Stomach (tissue), 9 donors: Measurements from ENCODE around the gene CHIC2. TPM values are rescaled to one million over a fixed set of nuclear protein-coding genes. Genes with fewer than 3 reads are reported as not detected.

Source experiments
- DNase-seq, 2 donors: peaks; one replicate each; pipeline versions ENCODE4 v3.0.0 to v3.0.0-alpha.2; 2013 to 2019
- H3K27ac ChIP-seq, 5 donors: fragments of 200-600 bp in 4 of 5; sonication (generic) in 4 of 5; one replicate each; pipeline ENCODE4 v1.5.1; 2013 to 2019; ENCODE audit warnings: mild to moderate bottlenecking in 1 of 5, moderate library complexity in 1 of 5
- H3K27me3 ChIP-seq, 3 donors: fragments of 200-600 bp; sonication (generic); one replicate each; pipeline ENCODE4 v1.5.1; 2017 to 2019; ENCODE audit warnings: mixed run types in 1 of 3
- H3K36me3 ChIP-seq, 4 donors: fragments of 200-600 bp; sonication (generic); 1 replicate in 3 of 4; 2 replicates in 1 of 4; pipeline ENCODE4 v1.5.1; 2016 to 2019
- H3K4me1 ChIP-seq, 4 donors: fragments of 200-600 bp; sonication (generic); one replicate each; pipeline ENCODE4 v1.5.1; 2016 to 2019
- H3K4me3 ChIP-seq, 4 donors: fragments of 200-600 bp; sonication (generic) in 3 of 4; one replicate each; pipeline ENCODE4 v1.5.1; 2016 to 2019; ENCODE audit warnings: mild to moderate bottlenecking in 1 of 4
- H3K9me3 ChIP-seq, 4 donors: fragments of 200-600 bp; sonication (generic); one replicate each; pipeline ENCODE4 v1.5.1; 2016 to 2019
- CTCF ChIP-seq, 7 experiments: fragments of 450-650 bp in 4 of 7; fragments of 200-600 bp in 3 of 7; sonication (generic) in 3 of 7; IDR thresholded peaks; one replicate each; pipeline ENCODE4 v1.5.1; 2016 to 2019; ENCODE audit warnings: antibody characterized with exemption in 7 of 7, control low read depth in 2 of 7, mild to moderate bottlenecking in 1 of 7
- EP300 ChIP-seq: sonication (generic); formaldehyde crosslinking; IDR thresholded peaks from one replicate; pipeline ENCODE4 v1.6.1; 2017; ENCODE audit warnings: antibody characterized with exemption
- POLR2A ChIP-seq, 4 donors: fragments of 450-650 bp; IDR thresholded peaks; one replicate each; pipeline ENCODE4 v1.6.1; 2016; ENCODE audit warnings: antibody characterized with exemption in 4 of 4, control low read depth in 2 of 4, mild to moderate bottlenecking in 1 of 4, moderate library complexity in 1 of 4
- POLR2AphosphoS5 ChIP-seq, 3 donors: sonication (generic); formaldehyde crosslinking; IDR thresholded peaks; one replicate each; pipeline ENCODE4 v1.6.1; 2016; ENCODE audit warnings: antibody characterized with exemption in 3 of 3
- WGBS, 5 donors: extraction: QIAGEN DNeasy Blood & Tissue Kit in 3 of 5; methylation state at CpG; one replicate each; pipeline versions ENCODE4 v1.1.5 to v1.1.7; 2013 to 2018; 5-methylcytosine and 5-hydroxymethylcytosine counted together
- intact Hi-C: fragments of 100-400 bp; cut with DNase I; formaldehyde crosslinking; loops from one replicate; pipeline ENCODE4 v1.15.1; 2023; ENCODE audit warnings: low total_unique reads
- polyA plus RNA-seq, 3 donors: library from polyadenylated mRNA; stranded (reverse); fragments of 200-250 nt; gene quantifications; one replicate each; pipeline ENCODE4 v1.2.3, GENCODE V29; 2013
- total RNA-seq, 5 donors: library from RNA; depleted of rRNA; stranded (reverse); fragments of >200 nt; gene quantifications; one replicate each; pipeline versions ENCODE4 v1.1.0 to v1.2.3, GENCODE V29; 2014 to 2016
- donor health status: healthy with polysubstance abuse.
- donor health status: Bipolar disorder and iron deficiency.
- donor health status: healthy.

The CHIC2 gene
- total and polyA plus RNA-seq, 8 donors = 9.8 to 128 (median 27.2) TPM

- intact Hi-C loops = no loop called here
- TF ChIP-seq POLR2A (IDR thresholded peaks at IDR 0.05) (no peak), EP300 (no peak), POLR2AphosphoS5 (IDR thresholded peaks at IDR 0.05) (no peak), CTCF (IDR thresholded peaks at IDR 0.05) (no peak)
- H3K4me1 ChIP-seq = peaks cover 24 to 49% (median 33%) of the 10 kb centered on the region in 4 donors
- no peaks in the 10 kb centered on the region for H3K27me3 ChIP-seq
- no peak overlapping the region for H3K4me3 ChIP-seq
- WGBS, 5 donors = 75 to 93% (median 86%) methylated on average over 2 of the region's 2 CpGs
- H3K36me3 ChIP-seq = no peaks in the 10 kb centered on the region
- peak in 1 of 2 donors; percentile 9 for DNase-seq
- no peaks in the 10 kb centered on the region for H3K9me3 ChIP-seq
- peak overlapping the region in 4 of 5 donors; percentile 91 to 97 (median 92) for H3K27ac ChIP-seq
Measured at GRCh38 chr4:54066088-54066415, 1.6 kb upstream of the CHIC2 start.

GRCh38 chr4:54065282-54066087 lies 1.1 kb upstream of the CHIC2 start:
- no peaks in the 10 kb centered on the region for H3K36me3 ChIP-seq
- DNase-seq = peak in 1 of 2 donors; percentile 14
- intact Hi-C loops = no loop called here
- peak overlapping the region in 3 of 4 donors; percentile 72 to 89 (median 80) for H3K4me3 ChIP-seq
- H3K27ac ChIP-seq = peak overlapping the region; percentile 12 to 97 (median 92)
- 62 to 72% (median 66%) methylated on average over 6 of the region's 6 CpGs for WGBS, 5 donors
- H3K9me3 ChIP-seq = no peaks in the 10 kb centered on the region
- TF ChIP-seq CTCF (IDR thresholded peaks at IDR 0.05) = no peak
- TF ChIP-seq EP300 = no peak
- no peak for TF ChIP-seq POLR2A (IDR thresholded peaks at IDR 0.05)
- TF ChIP-seq POLR2AphosphoS5 (IDR thresholded peaks at IDR 0.05) = no peak
- no peaks in the 10 kb centered on the region for H3K27me3 ChIP-seq
- peaks cover 30 to 54% (median 38%) of the 10 kb centered on the region in 4 donors for H3K4me1 ChIP-seq

DNA sequence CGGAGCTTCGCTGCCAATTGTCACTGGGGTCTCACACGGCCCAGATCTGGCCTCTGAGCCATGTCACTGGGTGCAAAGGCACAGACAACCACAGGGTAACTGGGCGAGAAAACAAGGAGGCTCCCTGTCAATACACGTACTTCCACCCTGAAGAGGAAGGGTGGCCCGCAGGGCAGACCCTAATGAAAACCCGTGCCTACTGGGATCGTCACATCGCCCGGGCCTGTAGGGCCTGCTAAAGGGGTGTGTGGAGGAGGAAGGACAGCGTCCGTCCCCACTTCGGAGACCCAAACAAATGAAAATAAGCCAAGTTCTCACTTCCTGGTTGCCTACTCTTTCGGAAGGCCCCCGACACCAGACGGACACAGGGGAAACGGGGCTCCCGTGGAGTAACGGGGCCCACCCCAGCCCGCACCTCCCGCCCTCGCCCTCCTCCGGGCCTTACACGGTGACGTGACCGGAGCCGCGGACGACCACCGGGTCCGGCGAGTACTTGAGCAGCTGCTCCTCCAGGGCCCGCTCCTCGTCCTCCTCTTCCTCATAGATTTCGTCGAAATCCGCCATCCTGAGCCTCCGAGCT lies 578 bp downstream of the CHIC2 start:
- Histone ChIP-seq H3K4me1 (peaks cover 30 to 71% (median 46%) of the 10 kb centered on the region in 4 donors), H3K27ac (peak overlapping the region; percentile 91 to 97 (median 93)), H3K27me3 (no peaks in the 10 kb centered on the region), H3K4me3 (peak overlapping the region; percentile 72 to 89 (median 78)), H3K36me3 (no peaks in the 10 kb centered on the region), H3K9me3 (no peaks in the 10 kb centered on the region)
- peak; percentile 39 to 73 for DNase-seq
- TF ChIP-seq POLR2A (IDR thresholded peaks at IDR 0.05) (no peak), CTCF (IDR thresholded peaks at IDR 0.05) (no peak), POLR2AphosphoS5 (IDR thresholded peaks at IDR 0.05) (no peak), EP300 (no peak)
- 0 to 1% (median 0%) methylated on average over 16 to 38 of the region's 38 CpGs for WGBS, 5 donors
- intact Hi-C loops = no loop called here

GRCh38 chr4:54063229-54063628 lies 1.2 kb downstream of the CHIC2 start:
- TF ChIP-seq EP300 (no peak), POLR2A (IDR thresholded peaks at IDR 0.05) (no peak), CTCF (IDR thresholded peaks at IDR 0.05) (no peak), POLR2AphosphoS5 (IDR thresholded peaks at IDR 0.05) (no peak)
- no peaks in the 10 kb centered on the region for H3K9me3 ChIP-seq
- intact Hi-C loops = no loop called here
- 0 to 5% (median 1%) methylated on average over 4 of the region's 4 CpGs for WGBS, 5 donors
- peak overlapping the region; percentile 72 to 89 (median 78) for H3K4me3 ChIP-seq
- no peaks in the 10 kb centered on the region for H3K36me3 ChIP-seq
- no peaks in the 10 kb centered on the region for H3K27me3 ChIP-seq
- peaks cover 30 to 77% (median 49%) of the 10 kb centered on the region in 4 donors for H3K4me1 ChIP-seq
- H3K27ac ChIP-seq = peak overlapping the region in 4 of 5 donors; percentile 91 to 97 (median 92)
- DNase-seq = peak in 1 of 2 donors; percentile 40
